Endothelial cell of umbilical vein (primary cell): ENCODE measurements around the gene SUPT4H1. TPM values are rescaled to one million over a fixed set of nuclear protein-coding genes. Genes with fewer than 3 reads are reported as not detected.

Source experiments
- BruUV-seq: library from RNA; stranded (reverse); fragments of 400-500 nt; replicated peaks from 2 replicates; lab custom pipeline; 2021; lab: Mats Ljungman, UMichigan
- CTCF ChIA-PET: fragments of 300-600, 350-600 bp; sonication (Branson Sonifier 250); formaldehyde crosslinking; loops from one replicate; lab custom pipeline; 2021; ENCODE audit warnings: antibody characterized with exemption, inconsistent platforms; lab: Charles Lee
- POLR2A ChIA-PET: fragments of 300-600, 350-600 bp; sonication (Branson Sonifier 250); formaldehyde crosslinking; loops from one replicate; lab custom pipeline; 2021; ENCODE audit warnings: antibody characterized with exemption, inconsistent platforms; lab: Charles Lee
- DNase-seq: peaks from one replicate; pipeline ENCODE4 v3.0.0-alpha.2; 2011; ENCODE audit warnings: low read depth, low spot score
- FAIRE-seq: peaks from 2 replicates; lab custom pipeline; 2011; peaks lifted over from hg19 to GRCh38; lab: Jason Lieb, UNC
- H2AFZ ChIP-seq: 2 replicates; pipeline ENCODE4 v1.6.0; 2012; ENCODE audit warnings: low read depth, low read length, control low read depth, inconsistent platforms
- H3K27ac ChIP-seq: 2 replicates; pipeline ENCODE4 v1.5.1; 2011; ENCODE audit warnings: low read depth, mild to moderate bottlenecking, control low read depth, low read length, moderate library complexity; ENCODE audit not compliant: insufficient read depth
- H3K27me3 ChIP-seq, 2 experiments: 2 replicates each; pipeline versions ENCODE4 v1.6.0 to v1.6.1; 2011; ENCODE audit warnings: low read length in 2 of 2, mixed read lengths in 1 of 2; ENCODE audit not compliant: control insufficient read depth in 2 of 2, insufficient read depth in 2 of 2
- H3K36me3 ChIP-seq, 2 experiments: 2 replicates in 1 of 2; 3 replicates in 1 of 2; pipeline ENCODE4 v1.5.1; 2011; ENCODE audit warnings: low read length in 2 of 2, mild to moderate bottlenecking in 1 of 2, moderate library complexity in 1 of 2; ENCODE audit not compliant: control insufficient read depth in 2 of 2, insufficient read depth in 2 of 2; ENCODE audit errors: extremely low read depth in 1 of 2
- H3K4me1 ChIP-seq: 3 replicates; pipeline ENCODE4 v1.5.1; 2011; ENCODE audit warnings: mild to moderate bottlenecking, low read length; ENCODE audit not compliant: control insufficient read depth, insufficient read depth; ENCODE audit errors: extremely low read depth
- H3K4me2 ChIP-seq: 2 replicates; pipeline ENCODE4 v1.6.1; 2011; ENCODE audit warnings: low read length, control low read depth, mixed read lengths; ENCODE audit not compliant: insufficient read depth
- H3K4me3 ChIP-seq, 3 experiments: fragments of 200-600 bp in 1 of 3; sonication (generic), shearing (Covaris generic) in 1 of 3; replicated peaks in 1 of 3; 2 replicates each; pipeline ENCODE4 v1.5.1; 2011 to 2016; ENCODE audit warnings: control low read depth in 3 of 3, low read length in 3 of 3, mild to moderate bottlenecking in 2 of 3, inconsistent platforms in 1 of 3, low read depth in 1 of 3, moderate library complexity in 1 of 3; ENCODE audit not compliant: insufficient read depth in 1 of 3
- H3K79me2 ChIP-seq: 2 replicates; pipeline ENCODE4 v1.6.0; 2012; ENCODE audit warnings: low read length, inconsistent platforms; ENCODE audit not compliant: control insufficient read depth, insufficient read depth
- H3K9ac ChIP-seq: replicated peaks from 2 replicates; pipeline ENCODE3; 2011; ENCODE audit warnings: low read length, control low read depth; ENCODE audit not compliant: insufficient read depth; ENCODE audit errors: extremely low read depth
- H3K9me1 ChIP-seq: replicated peaks from 3 replicates; pipeline ENCODE4 v1.6.0; 2011; ENCODE audit warnings: mild to moderate bottlenecking, low read length; ENCODE audit not compliant: control insufficient read depth, insufficient read depth; ENCODE audit errors: extremely low read depth
- H3K9me3 ChIP-seq: replicated peaks from 2 replicates; pipeline ENCODE4 v1.5.1; 2012; ENCODE audit warnings: low read length, inconsistent platforms; ENCODE audit not compliant: control insufficient read depth, insufficient read depth
- H4K20me1 ChIP-seq: replicated peaks from 2 replicates; pipeline ENCODE3; 2011; ENCODE audit warnings: mild to moderate bottlenecking, low read length; ENCODE audit not compliant: control insufficient read depth, insufficient read depth; ENCODE audit errors: extremely low read depth
- EZH2 ChIP-seq: IDR thresholded peaks from 2 replicates; pipeline ENCODE4 v1.6.1; 2012; ENCODE audit warnings: borderline replicate concordance, low read depth, mild to moderate bottlenecking, moderate library complexity, low read length, inconsistent platforms; ENCODE audit not compliant: severe bottlenecking
- FOS ChIP-seq: IDR thresholded peaks from 2 replicates; pipeline ENCODE4 v1.6.1; 2011; ENCODE audit warnings: mild to moderate bottlenecking, low read length, moderate library complexity, borderline replicate concordance; ENCODE audit not compliant: insufficient read depth
- GATA2 ChIP-seq: IDR thresholded peaks from 2 replicates; pipeline ENCODE4 v1.7.0; 2011; ENCODE audit warnings: low read depth, mild to moderate bottlenecking, moderate library complexity, mixed read lengths, low read length; ENCODE audit not compliant: insufficient read length, insufficient read depth
- JUN ChIP-seq: IDR thresholded peaks from 2 replicates; pipeline ENCODE4 v1.6.1; 2011; ENCODE audit warnings: borderline replicate concordance, low read depth; ENCODE audit not compliant: insufficient read length, insufficient read depth
- MAX ChIP-seq: IDR thresholded peaks from 2 replicates; pipeline ENCODE4 v1.6.1; 2011; ENCODE audit not compliant: insufficient read depth, insufficient read length
- MYC ChIP-seq: IDR thresholded peaks from one replicate; pipeline ENCODE4 v1.6.1; 2011; ENCODE audit warnings: mild to moderate bottlenecking, low read depth, low read length
- POLR2A ChIP-seq: IDR thresholded peaks from 2 replicates; pipeline ENCODE4 v1.6.1; 2012; ENCODE audit warnings: low read depth, mild to moderate bottlenecking, control low read depth, low read length
- POLR2AphosphoS5 ChIP-seq: IDR thresholded peaks from 2 replicates; pipeline ENCODE4 v1.6.1; 2012; ENCODE audit warnings: low read depth, mild to moderate bottlenecking, control low read depth, low read length, moderate library complexity; ENCODE audit not compliant: insufficient read depth
- dilution Hi-C: fragments of 300-500 bp; cut with MboI; formaldehyde crosslinking; loops from one replicate; pipeline ENCODE4 v1.15.0; 2019; ENCODE audit warnings: low sequenced_read_pairs; ENCODE audit not compliant: extremely low pct_ligation_motif_present
- intact Hi-C: fragments of 100-400 bp; cut with micrococcal nuclease; formaldehyde crosslinking; loops from one replicate; pipeline ENCODE4 v1.10.0; 2022
- polyA plus RNA-seq, 4 experiments: library from polyadenylated mRNA; depleted of rRNA in 3 of 4; stranded (reverse) in 3 of 4; unstranded in 1 of 4; fragments of >200 nt; gene quantifications; 2 replicates each; pipeline versions ENCODE4 v1.2.1 to v1.2.3, GENCODE V29; 2011 to 2012; ENCODE audit warnings: missing spikeins in 1 of 4
- total RNA-seq: library from RNA; stranded (reverse); gene quantifications from 2 replicates; pipeline ENCODE4 v1.2.3, GENCODE V29; 2021
- TF ChIP-seq, protein P1 (sequence below), 2 donors: IDR thresholded peaks; 1 replicate in 1 of 2; 2 replicates in 1 of 2; pipeline ENCODE4 v1.5.1; 2011; ENCODE audit warnings: low read length in 2 of 2, mild to moderate bottlenecking in 2 of 2, moderate library complexity in 2 of 2, control low read depth in 1 of 2, inconsistent platforms in 1 of 2, low read depth in 1 of 2; ENCODE audit not compliant: insufficient read depth in 1 of 2; ENCODE audit errors: extremely low read depth in 1 of 2

SUPT4H1 gene
- total and polyA plus RNA-seq, 2 donors (not counting 3 experiments of a cell fraction or from before 2014, with no cell fraction given): 77.5 to 154 TPM

- Histone ChIP-seq H2AFZ (no peak overlapping the region), H4K20me1 (no peaks in the 10 kb centered on the region), H3K79me2 (no peaks in the 10 kb centered on the region), H3K9me3 (no peaks in the 10 kb centered on the region), H3K27me3 (peaks cover 8 to 10% of the 10 kb centered on the region in 2 experiments), H3K4me3 (no peak overlapping the region), H3K4me1 (no peaks in the 10 kb centered on the region), H3K9ac (no peak overlapping the region), H3K4me2 (no peak overlapping the region), H3K36me3 (no peaks in the 10 kb centered on the region), H3K9me1 (no peaks in the 10 kb centered on the region), H3K27ac (no peak overlapping the region)
- intact Hi-C loops (no loop called here), dilution Hi-C loops (no loop called here)
- DNase-seq (no peak), FAIRE-seq (no peak)
- no TSS peak for BruUV-seq
- TF ChIP-seq POLR2AphosphoS5 (no peak), POLR2A (no peak), MAX (no peak), GATA2 (no peak), MYC (no peak), EZH2 (no peak), JUN (no peak), FOS (no peak)
- TF ChIP-seq, protein P1, sequence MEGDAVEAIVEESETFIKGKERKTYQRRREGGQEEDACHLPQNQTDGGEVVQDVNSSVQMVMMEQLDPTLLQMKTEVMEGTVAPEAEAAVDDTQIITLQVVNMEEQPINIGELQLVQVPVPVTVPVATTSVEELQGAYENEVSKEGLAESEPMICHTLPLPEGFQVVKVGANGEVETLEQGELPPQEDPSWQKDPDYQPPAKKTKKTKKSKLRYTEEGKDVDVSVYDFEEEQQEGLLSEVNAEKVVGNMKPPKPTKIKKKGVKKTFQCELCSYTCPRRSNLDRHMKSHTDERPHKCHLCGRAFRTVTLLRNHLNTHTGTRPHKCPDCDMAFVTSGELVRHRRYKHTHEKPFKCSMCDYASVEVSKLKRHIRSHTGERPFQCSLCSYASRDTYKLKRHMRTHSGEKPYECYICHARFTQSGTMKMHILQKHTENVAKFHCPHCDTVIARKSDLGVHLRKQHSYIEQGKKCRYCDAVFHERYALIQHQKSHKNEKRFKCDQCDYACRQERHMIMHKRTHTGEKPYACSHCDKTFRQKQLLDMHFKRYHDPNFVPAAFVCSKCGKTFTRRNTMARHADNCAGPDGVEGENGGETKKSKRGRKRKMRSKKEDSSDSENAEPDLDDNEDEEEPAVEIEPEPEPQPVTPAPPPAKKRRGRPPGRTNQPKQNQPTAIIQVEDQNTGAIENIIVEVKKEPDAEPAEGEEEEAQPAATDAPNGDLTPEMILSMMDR (IDR thresholded peaks at IDR 0.05; ENCODE audit: extremely low read depth in 1 of 2, insufficient read depth in 1 of 2, low read depth in 1 of 2, low read length in 2 of 2): no peak
- CTCF ChIA-PET: no interaction called here
- POLR2A ChIA-PET: no interaction called here
Measured at GRCh38 chr17:58377093-58377601, 25.1 kb upstream of the SUPT4H1 start.
